Activated T-cell treated with anti-CD3 and anti-CD28 coated beads, Interleukin-2, amount 50 U/mL, for 4 hours (primary cell): ENCODE results near the gene STX7. TPM values are rescaled to one million over a fixed set of nuclear protein-coding genes. Genes with fewer than 3 reads are reported as not detected.

ENCODE experiments used
- ATAC-seq, 2 donors: fragments of 200-7000 bp; cut with Tn5 transposase; one replicate each; pipeline ENCODE4 v1.10.0; 2021
- DNase-seq: peaks from one replicate; pipeline ENCODE4 v3.0.0-alpha.2; 2020
- H3K27me3 Mint-ChIP-seq: one replicate; pipeline ENCODE4 v1.8.0; 2021; ENCODE audit warnings: low read depth, mixed read lengths
- H3K36me3 Mint-ChIP-seq: one replicate; pipeline ENCODE4 v1.8.0; 2022; ENCODE audit warnings: mixed read lengths; ENCODE audit not compliant: insufficient read depth
- H3K4me1 Mint-ChIP-seq: one replicate; pipeline ENCODE4 v1.8.0; 2021; ENCODE audit warnings: low read depth, mixed read lengths
- H3K4me3 Mint-ChIP-seq: one replicate; pipeline ENCODE4 v1.8.0; 2021; ENCODE audit warnings: mild to moderate bottlenecking, moderate library complexity, mixed read lengths
- H3K9me3 Mint-ChIP-seq: one replicate; pipeline ENCODE4 v1.8.0; 2021; ENCODE audit warnings: mixed read lengths
- total RNA-seq, 3 donors: library from RNA; stranded (reverse); gene quantifications; one replicate each; pipeline ENCODE4 v1.2.1, GENCODE V29; 2021

The STX7 gene
- total RNA-seq, 3 donors from 2014 or later, result 6.7 to 11.0 (median 7.9) TPM

DNA sequence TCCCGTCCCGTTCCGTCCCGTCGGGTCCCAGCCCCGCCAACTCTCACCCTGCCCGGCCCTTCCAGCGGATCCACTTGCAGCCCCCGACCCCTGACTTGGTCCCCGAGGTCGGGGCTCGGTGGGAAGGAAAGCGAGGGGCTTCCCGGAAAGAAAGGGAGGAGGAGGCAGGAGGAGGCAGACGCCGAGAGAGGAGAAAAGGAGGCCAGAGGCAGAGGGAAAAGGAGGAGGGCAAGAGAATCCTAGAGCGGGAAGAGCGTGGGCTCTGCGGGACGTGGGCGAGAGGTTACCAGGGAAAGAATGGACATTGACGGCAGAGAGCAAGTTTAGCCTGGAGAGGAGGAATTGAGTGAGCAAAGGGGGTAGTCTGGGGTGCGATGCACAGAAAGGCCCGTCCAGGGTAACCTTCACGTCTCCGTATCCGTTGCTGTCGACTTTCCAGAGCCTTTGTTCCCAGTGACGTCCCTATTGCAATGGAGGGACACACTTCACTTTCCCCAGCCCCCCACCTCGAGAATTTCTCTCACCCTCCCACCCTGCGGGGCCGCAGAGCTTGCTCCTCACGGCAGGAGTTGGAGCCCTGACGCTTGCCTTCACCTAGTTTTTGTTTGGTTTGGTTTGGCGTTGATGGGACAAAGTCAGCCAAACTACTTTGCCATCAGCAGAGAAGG lies 111.2 kb downstream of the STX7 start:
- Mint-ChIP-seq H3K36me3 (no peaks in the 10 kb centered on the region), H3K4me1 (peaks cover 11% of the 10 kb centered on the region), H3K9me3 (no peaks in the 10 kb centered on the region), H3K4me3 (peak overlapping the region; percentile 35), H3K27me3 (peaks cover 53% of the 10 kb centered on the region)
- DNase-seq (no peak), ATAC-seq (no peak)

DNA sequence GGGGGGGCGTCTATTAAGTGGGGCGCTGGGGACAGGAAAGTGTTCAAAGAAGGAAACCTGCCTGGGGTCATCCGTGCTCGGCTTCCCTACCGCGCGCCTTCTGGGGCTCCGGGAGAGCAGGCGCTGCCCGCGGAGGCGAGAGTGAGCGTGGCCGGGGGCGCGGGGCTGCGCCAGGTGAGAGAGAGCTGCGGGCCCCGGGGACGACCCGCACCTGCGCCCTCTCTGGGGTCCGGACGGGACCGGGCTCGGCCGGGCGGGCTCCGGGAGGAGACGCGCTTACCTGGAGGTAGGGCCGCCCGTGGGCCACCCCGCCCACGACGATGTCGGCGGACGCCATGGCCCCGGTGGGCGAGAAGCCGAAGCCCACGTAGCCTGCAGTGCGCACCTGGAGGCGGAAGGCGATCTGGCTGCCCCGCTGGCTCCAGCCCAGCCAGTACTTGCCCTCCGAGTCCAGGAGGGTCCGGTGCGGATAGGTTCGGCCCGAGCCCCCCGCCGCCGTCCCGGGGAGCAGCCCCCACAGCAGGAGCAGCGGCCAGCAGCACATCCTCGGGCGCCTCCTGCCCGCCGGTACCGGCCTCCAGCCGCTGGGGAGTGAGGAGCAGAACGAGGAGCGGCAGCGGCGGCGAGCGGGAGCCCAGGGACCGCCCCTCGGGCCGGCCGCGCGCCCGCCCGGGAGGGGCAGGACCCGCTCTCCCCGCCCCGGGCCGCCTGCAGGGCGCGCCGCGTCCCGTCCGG lies 111.9 kb downstream of the STX7 start, which contains the start of gene MOXD1:
MOXD1 (minus strand) TSS at position 593 of the 735 bp plus-strand sequence; CDS start at position 544, 49 bp downstream.
- Mint-ChIP-seq H3K4me3 (peak within 1 kb of the TSS; percentile 58), H3K27me3 (peaks cover 56% of the 10 kb centered on the region), H3K9me3 (peaks cover 4% of the 10 kb centered on the region), H3K36me3 (no peaks in the 10 kb centered on the region), H3K4me1 (peaks cover 11% of the 10 kb centered on the region)
- ATAC-seq, result peak; percentile 50 to 56
- no peak for DNase-seq

DNA sequence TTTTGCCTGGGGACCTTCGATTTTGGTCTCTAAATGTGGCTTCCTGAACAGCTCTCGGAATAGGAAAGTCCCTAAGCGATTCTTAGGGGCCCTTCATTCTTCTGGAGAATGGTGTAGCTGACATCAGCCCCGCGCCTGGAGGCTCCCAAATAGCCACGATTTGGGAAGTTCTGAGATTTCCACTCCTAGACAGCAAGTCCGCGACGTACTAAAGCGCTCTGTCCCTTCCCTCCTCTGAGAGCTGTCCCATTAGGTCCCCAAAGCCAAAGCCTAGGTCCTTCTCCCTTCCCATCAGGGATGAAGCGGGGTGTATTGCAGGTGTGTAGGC lies 112.4 kb downstream of the STX7 start:
- ATAC-seq, result no peak
- H3K36me3 Mint-ChIP-seq, result no peaks in the 10 kb centered on the region
- H3K27me3 Mint-ChIP-seq, result peaks cover 56% of the 10 kb centered on the region
- no peak for DNase-seq
- peaks cover 11% of the 10 kb centered on the region for H3K4me1 Mint-ChIP-seq
- peaks cover 7% of the 10 kb centered on the region for H3K9me3 Mint-ChIP-seq
- H3K4me3 Mint-ChIP-seq, result peak overlapping the region; percentile 58

GRCh38 chr6:132399376-132400074 lies 113.4 kb downstream of the STX7 start:
- Mint-ChIP-seq H3K4me1 (peaks cover 11% of the 10 kb centered on the region), H3K4me3 (no peak overlapping the region), H3K9me3 (peaks cover 17% of the 10 kb centered on the region), H3K27me3 (peaks cover 53% of the 10 kb centered on the region), H3K36me3 (no peaks in the 10 kb centered on the region)
- DNase-seq (no peak), ATAC-seq (no peak)

Other genes with a start within 250 kb of the STX7 start
- not detected for gene MOXD1, start 111.6 kb downstream of the STX7 start, total RNA-seq
- gene TAAR9, start 25.2 kb upstream of the STX7 start, total RNA-seq, result not detected
- not detected for gene TAAR8, start 39.6 kb upstream of the STX7 start, total RNA-seq
- not detected for gene TAAR6, start 57.2 kb upstream of the STX7 start, total RNA-seq
- not detected for gene TAAR5, start 76.6 kb upstream of the STX7 start, total RNA-seq
- not detected for gene TAAR2, start 111.2 kb upstream of the STX7 start, total RNA-seq
- not detected for gene TAAR1, start 146.1 kb upstream of the STX7 start, total RNA-seq
- gene VNN1, start 200.9 kb upstream of the STX7 start, total RNA-seq, result not detected
- 1 to 10 TPM in 2 of 3 donors, under 1 TPM in 1; 0.76 to 1.4 (median 1.2) TPM for gene VNN2, start 244.8 kb upstream of the STX7 start, total RNA-seq